Lower leg skin (tissue), 3 donors: ENCODE measurements around the gene ADGRG7.

Experiments
- CTCF ChIP-seq, 3 donors: fragments of 450-650 bp; IDR thresholded peaks; one replicate each; pipeline ENCODE4 v1.5.1; 2016; ENCODE audit warnings: antibody characterized with exemption in 3 of 3, mild to moderate bottlenecking in 3 of 3, moderate library complexity in 2 of 3
- POLR2A ChIP-seq, 2 donors: fragments of 450-650 bp; IDR thresholded peaks; one replicate each; pipeline ENCODE4 v1.6.1; 2016 to 2017; ENCODE audit warnings: antibody characterized with exemption in 2 of 2, mild to moderate bottlenecking in 1 of 2, moderate library complexity in 1 of 2

- TF ChIP-seq CTCF (IDR thresholded peaks at IDR 0.05): no peak
- TF ChIP-seq POLR2A (IDR thresholded peaks at IDR 0.05): no peak
Measured at GRCh38 chr3:100715176-100715575, 105.8 kb downstream of the ADGRG7 start.
